H1 (cell line): Measurements from ENCODE around the gene ZMIZ1. TPM values are rescaled to one million over a fixed set of nuclear protein-coding genes. Genes with fewer than 3 reads are reported as not detected.

ENCODE experiments used
- CTCF ChIA-PET: fragments of 300-600 bp; sonication (Branson Sonifier 250); formaldehyde crosslinking; loops from one replicate; lab custom pipeline; 2021; ENCODE audit not compliant: partially characterized antibody; lab: Charles Lee
- POLR2A ChIA-PET: fragments of 300-600 bp; sonication (Branson Sonifier 250); formaldehyde crosslinking; loops from one replicate; lab custom pipeline; 2021; ENCODE audit warnings: inconsistent platforms; ENCODE audit not compliant: partially characterized antibody; lab: Charles Lee
- DNase-seq, 2 experiments: peaks; one replicate each; pipeline versions ENCODE4 v3.0.0 to v3.0.0-alpha.2; 2010 to 2022; ENCODE audit warnings: low spot score in 2 of 2, low read depth in 1 of 2, mixed read lengths in 1 of 2
- FAIRE-seq: peaks from 2 replicates; lab custom pipeline; 2011; peaks lifted over from hg19 to GRCh38; lab: Jason Lieb, UNC
- H2AFZ ChIP-seq: 2 replicates; pipeline ENCODE4 v1.8.1; 2012; ENCODE audit warnings: low read length, inconsistent platforms
- H2AK5ac ChIP-seq: 2 replicates; pipeline ENCODE4 v1.6.1; 2013; ENCODE audit warnings: low read depth, low read length
- H2BK120ac ChIP-seq: replicated peaks from 2 replicates; pipeline ENCODE3; 2013; ENCODE audit warnings: low read depth, low read length, inconsistent platforms
- H2BK12ac ChIP-seq: 2 replicates; pipeline ENCODE4 v1.6.1; 2013; ENCODE audit warnings: low read depth, low read length
- H2BK15ac ChIP-seq: 2 replicates; pipeline ENCODE4 v1.6.1; 2013; ENCODE audit warnings: low read length
- H2BK20ac ChIP-seq: 2 replicates; pipeline ENCODE4 v1.6.1; 2013; ENCODE audit warnings: low read length
- H2BK5ac ChIP-seq: 2 replicates; pipeline ENCODE4 v1.6.1; 2013; ENCODE audit warnings: low read depth, low read length
- H3K14ac ChIP-seq: 2 replicates; pipeline ENCODE4 v1.6.1; 2013; ENCODE audit warnings: inconsistent platforms; ENCODE audit not compliant: insufficient read length
- H3K18ac ChIP-seq: 2 replicates; pipeline ENCODE4 v1.6.1; 2013; ENCODE audit warnings: low read length; ENCODE audit errors: extremely low read depth
- H3K23ac ChIP-seq: 2 replicates; pipeline ENCODE4 v1.6.1; 2013; ENCODE audit warnings: inconsistent platforms; ENCODE audit not compliant: insufficient read length
- H3K23me2 ChIP-seq: 2 replicates; pipeline ENCODE4 v1.6.1; 2013; ENCODE audit warnings: low read depth, low read length
- H3K27ac ChIP-seq: 2 replicates; pipeline ENCODE4 v1.6.1; 2011; ENCODE audit warnings: low read depth, low read length, inconsistent platforms
- H3K27me3 ChIP-seq, 4 experiments: replicated peaks in 1 of 4; 1 replicate in 1 of 4; 2 replicates in 3 of 4; pipeline versions ENCODE4 v1.6.1 to v1.8.1; 2011 to 2013; ENCODE audit warnings: low read length in 3 of 4, mild to moderate bottlenecking in 3 of 4, inconsistent platforms in 2 of 4, mixed read lengths in 2 of 4, moderate library complexity in 1 of 4; ENCODE audit not compliant: control insufficient read depth in 3 of 4, insufficient read depth in 3 of 4; ENCODE audit errors: extremely low read depth in 1 of 4
- H3K36me3 ChIP-seq, 4 experiments: 2 replicates each; pipeline versions ENCODE4 v1.6.1 to v1.8.1; 2011 to 2013; ENCODE audit warnings: mild to moderate bottlenecking in 4 of 4, low read length in 3 of 4, moderate library complexity in 2 of 4, control low read depth in 1 of 4, inconsistent platforms in 1 of 4; ENCODE audit not compliant: insufficient read depth in 4 of 4, control insufficient read depth in 2 of 4
- H3K4ac ChIP-seq: replicated peaks from 2 replicates; pipeline ENCODE3; 2013; ENCODE audit warnings: low read length, low read depth, mixed read lengths, inconsistent platforms; ENCODE audit not compliant: insufficient read length
- H3K4me1 ChIP-seq, 4 experiments: replicated peaks in 1 of 4; 1 replicate in 1 of 4; 2 replicates in 3 of 4; pipeline versions ENCODE4 v1.6.1 to v1.8.1; 2011 to 2013; ENCODE audit warnings: low read length in 3 of 4, inconsistent platforms in 2 of 4, mixed read lengths in 1 of 4; ENCODE audit not compliant: insufficient read depth in 4 of 4, control insufficient read depth in 3 of 4
- H3K4me2 ChIP-seq, 2 experiments: 2 replicates each; pipeline versions ENCODE4 v1.6.1 to v1.8.1; 2011 to 2013; ENCODE audit warnings: low read depth in 2 of 2, low read length in 2 of 2, control low read depth in 1 of 2, inconsistent platforms in 1 of 2, mild to moderate bottlenecking in 1 of 2; ENCODE audit not compliant: insufficient read depth in 1 of 2
- H3K4me3 ChIP-seq, 4 experiments: fragments of 200-600, 300-600 bp in 1 of 4; sonication (generic), shearing (Covaris generic), sonication (Bioruptor Twin) in 1 of 4; 2 replicates each; pipeline versions ENCODE4 v1.5.1 to v1.8.1; 2011 to 2016; ENCODE audit warnings: low read length in 4 of 4, low read depth in 3 of 4, control low read depth in 2 of 4, inconsistent platforms in 2 of 4, mild to moderate bottlenecking in 2 of 4, mixed read lengths in 1 of 4, moderate library complexity in 1 of 4; ENCODE audit not compliant: insufficient read depth in 2 of 4; ENCODE audit errors: extremely low read depth in 1 of 4
- H3K56ac ChIP-seq: replicated peaks from 2 replicates; pipeline ENCODE3; 2013; ENCODE audit warnings: low read depth, mild to moderate bottlenecking, mixed read lengths, low read length, inconsistent platforms; ENCODE audit not compliant: insufficient read length
- H3K79me1 ChIP-seq: 2 replicates; pipeline ENCODE4 v1.6.1; 2013; ENCODE audit warnings: low read depth, low read length, control low read depth
- H3K79me2 ChIP-seq, 2 experiments: 2 replicates each; pipeline versions ENCODE4 v1.6.1 to v1.8.1; 2012 to 2013; ENCODE audit warnings: low read length in 2 of 2, mild to moderate bottlenecking in 2 of 2, inconsistent platforms in 1 of 2; ENCODE audit not compliant: insufficient read depth in 2 of 2, control insufficient read depth in 1 of 2
- H3K9ac ChIP-seq, 4 experiments: replicated peaks in 1 of 4; 1 replicate in 1 of 4; 2 replicates in 3 of 4; pipeline versions ENCODE4 v1.6.1 to v1.8.1; 2011 to 2013; ENCODE audit warnings: low read depth in 3 of 4, low read length in 3 of 4, control low read depth in 2 of 4, mild to moderate bottlenecking in 2 of 4, moderate library complexity in 2 of 4, inconsistent platforms in 1 of 4; ENCODE audit errors: extremely low read depth in 1 of 4
- H3K9me3 ChIP-seq, 2 experiments: 2 replicates each; pipeline versions ENCODE4 v1.6.1 to v1.8.1; 2012 to 2013; ENCODE audit warnings: mild to moderate bottlenecking in 2 of 2, moderate library complexity in 2 of 2, control low read depth in 1 of 2, inconsistent platforms in 1 of 2, low read depth in 1 of 2, low read length in 1 of 2, mixed read lengths in 1 of 2; ENCODE audit not compliant: insufficient read depth in 2 of 2
- H4K20me1 ChIP-seq, 2 experiments: replicated peaks in 1 of 2; 2 replicates each; pipeline versions ENCODE3 to v1.8.1; 2011 to 2013; ENCODE audit warnings: inconsistent platforms in 2 of 2, low read length in 2 of 2, mild to moderate bottlenecking in 1 of 2; ENCODE audit not compliant: insufficient read depth in 2 of 2, control insufficient read depth in 1 of 2
- H4K5ac ChIP-seq: 2 replicates; pipeline ENCODE4 v1.6.1; 2013; ENCODE audit warnings: low read length, low read depth, mixed read lengths, inconsistent platforms; ENCODE audit not compliant: insufficient read length
- H4K8ac ChIP-seq: 2 replicates; pipeline ENCODE4 v1.8.0; 2013; ENCODE audit warnings: mild to moderate bottlenecking, moderate library complexity, low read length, inconsistent platforms; ENCODE audit not compliant: insufficient read depth; ENCODE audit errors: extremely low read depth
- H4K91ac ChIP-seq: replicated peaks from 2 replicates; pipeline ENCODE3; 2013; ENCODE audit warnings: low read length, mixed read lengths, inconsistent platforms; ENCODE audit not compliant: insufficient read length
- BRCA1 ChIP-seq: IDR thresholded peaks from 2 replicates; pipeline ENCODE4 v1.6.1; 2012; ENCODE audit warnings: low read depth, low read length, improper control_type of control experiment
- JUND ChIP-seq: IDR thresholded peaks from 2 replicates; pipeline ENCODE4 v1.6.1; 2011; ENCODE audit warnings: mild to moderate bottlenecking, improper control_type of control experiment, low read length
- KDM4A ChIP-seq: IDR thresholded peaks from one replicate; pipeline ENCODE4 v1.7.1; 2012; ENCODE audit warnings: low read depth, mild to moderate bottlenecking, moderate library complexity, low read length, inconsistent platforms; ENCODE audit not compliant: severe bottlenecking
- POLR2A ChIP-seq, 2 experiments: IDR thresholded peaks; 1 replicate in 1 of 2; 2 replicates in 1 of 2; pipeline ENCODE4 v1.6.1; 2011; ENCODE audit warnings: low read depth in 2 of 2, low read length in 2 of 2, mild to moderate bottlenecking in 2 of 2; ENCODE audit errors: control extremely low read depth in 1 of 2
- POLR2AphosphoS5 ChIP-seq: IDR thresholded peaks from 2 replicates; pipeline ENCODE4 v1.6.1; 2011; ENCODE audit warnings: low read depth, low read length
- RBBP5 ChIP-seq: IDR thresholded peaks from 2 replicates; pipeline ENCODE4 v1.7.1; 2012; ENCODE audit warnings: low read depth, mild to moderate bottlenecking, inconsistent platforms, low read length, moderate library complexity, borderline replicate concordance
- RFX5 ChIP-seq: IDR thresholded peaks from 2 replicates; pipeline ENCODE4 v1.6.1; 2011; ENCODE audit warnings: low read depth, low read length, improper control_type of control experiment, borderline replicate concordance
- RNF2 ChIP-seq: fragments of 200-900, 300-1000 bp; sonication (generic); IDR thresholded peaks from 2 replicates; pipeline ENCODE4 v1.7.1; 2016; ENCODE audit warnings: borderline replicate concordance, low read depth, mild to moderate bottlenecking, antibody characterized with exemption, low read length; ENCODE audit not compliant: poor library complexity, severe bottlenecking; ENCODE audit errors: missing control alignments
- SIX5 ChIP-seq: IDR thresholded peaks from 2 replicates; pipeline ENCODE4 v1.6.1; 2011; ENCODE audit warnings: mild to moderate bottlenecking, low read depth, low read length
- USF2 ChIP-seq: IDR thresholded peaks from 2 replicates; pipeline ENCODE4 v1.6.1; 2011; ENCODE audit warnings: low read length, improper control_type of control experiment
- WGBS, 2 experiments: shearing (Covaris generic) in 1 of 2; methylation state at CpG; one replicate each; pipeline versions ENCODE4 v1.1.6 to v1.1.7; 2013 to 2015; ENCODE audit warnings: low lambda C conversion rate in 2 of 2, mixed read lengths in 2 of 2, inconsistent platforms in 1 of 2, low coverage in 1 of 2, missing lambda C conversion rate in 1 of 2; ENCODE audit not compliant: insufficient replicate concordance in 2 of 2, insufficient coverage in 1 of 2, insufficient read length in 1 of 2; ENCODE audit errors: extremely low coverage in 1 of 2, missing lambda C conversion rate in 1 of 2; 5-methylcytosine and 5-hydroxymethylcytosine counted together
- polyA plus RNA-seq, 7 experiments: library from polyadenylated mRNA; depleted of rRNA in 3 of 7; stranded (reverse) in 5 of 7; unstranded in 2 of 7; fragments of >200 nt in 5 of 7; fragments of 200-250 nt in 2 of 7; gene quantifications; 1 replicate in 5 of 7; 2 replicates in 1 of 7; 4 replicates in 1 of 7; pipeline versions ENCODE4 v1.2.1 to v1.2.3, GENCODE V29; 2011 to 2013; ENCODE audit warnings: missing spikeins in 2 of 7, mixed read lengths in 2 of 7
- total RNA-seq: library from RNA; stranded (reverse); fragmentation: NEBNext Ultra II Directional; extraction: Animal tissue kit (Norgen Biotek cat#: 25700); gene quantifications from 2 replicates; pipeline ENCODE4 v1.2.1, GENCODE V29; 2021

The ZMIZ1 gene
- total and polyA plus RNA-seq, 2 of the 8 experiments (the other 6 are each of a cell fraction or from before 2014, with no cell fraction given) = 8.1 to 28.0 TPM

GRCh38 chr10:79359816-79360498, 291.2 kb downstream of the ZMIZ1 start:
- no peak overlapping the region for H2AK5ac ChIP-seq
- H3K79me2 ChIP-seq = no peaks in the 10 kb centered on the region
- H3K79me1 ChIP-seq = no peaks in the 10 kb centered on the region
- H3K4me2 ChIP-seq = no peak overlapping the region
- no peak overlapping the region for H2BK15ac ChIP-seq
- H3K27me3 ChIP-seq = no peaks in the 10 kb centered on the region
- FAIRE-seq (no peak), DNase-seq (peak in 1 of 2 experiments; percentile 16)
- H4K5ac ChIP-seq = no peak overlapping the region
- WGBS, 2 experiments = 93% methylated on average over 6 of the region's 6 CpGs; no CpG with 5 or more reads in 1 of the 2 experiments
- H4K20me1 ChIP-seq = no peaks in the 10 kb centered on the region
- no peaks in the 10 kb centered on the region for H3K4me1 ChIP-seq
- H3K14ac ChIP-seq = no peak overlapping the region
- H4K91ac ChIP-seq = no peak overlapping the region
- peaks cover 0 to 7% (median 3%) of the 10 kb centered on the region in 4 experiments; a peak in 3 of 8 replicates for H3K36me3 ChIP-seq
- no peak overlapping the region for H2BK120ac ChIP-seq
- H2BK12ac ChIP-seq = no peak overlapping the region
- no peak overlapping the region for H2BK20ac ChIP-seq
- POLR2A ChIA-PET = interaction anchor here (0.6 to 2.6 kb wide), 3 partner anchors 12 to 76 kb away, joined by 3 to 12 read pairs (median 3); partner anchors contain the start of gene PPIF
- no peak overlapping the region for H3K27ac ChIP-seq
- H3K23ac ChIP-seq = no peak overlapping the region
- H3K9me3 ChIP-seq = no peaks in the 10 kb centered on the region; a peak in 1 of 4 replicates
- CTCF ChIA-PET = interaction anchor here (0.6 to 6.0 kb wide), 7 partner anchors 14 to 348 kb away, joined by 3 to 50 read pairs (median 5); partner anchors contain the start of gene PPIF
- no peak overlapping the region for H3K4ac ChIP-seq
- H4K8ac ChIP-seq = no peak overlapping the region
- no peak overlapping the region for H2BK5ac ChIP-seq
- no peak overlapping the region for H2AFZ ChIP-seq
- H3K9ac ChIP-seq = no peak overlapping the region
- no peak overlapping the region for H3K56ac ChIP-seq
- no peak overlapping the region for H3K4me3 ChIP-seq
- no peaks in the 10 kb centered on the region for H3K23me2 ChIP-seq
- H3K18ac ChIP-seq = no peak overlapping the region
- TF ChIP-seq POLR2AphosphoS5 = no peak
- TF ChIP-seq BRCA1 = no peak
- TF ChIP-seq USF2 = no peak
- no peak for TF ChIP-seq POLR2A (IDR thresholded peaks at IDR 0.05; ENCODE audit: control extremely low read depth in 1 of 2, low read depth in 2 of 2, low read length in 2 of 2)
- TF ChIP-seq JUND = no peak
- TF ChIP-seq RNF2 = no peak
- no peak for TF ChIP-seq SIX5
- no peak for TF ChIP-seq RFX5
- TF ChIP-seq KDM4A = no peak
- TF ChIP-seq RBBP5 = no peak
